H1 (cell line): ENCODE data around the gene BIRC5.

Source experiments
- CTCF ChIP-seq, 3 experiments: IDR thresholded peaks; 1 replicate in 2 of 3; 2 replicates in 1 of 3; pipeline versions ENCODE4 v1.5.1 to v1.6.1; 2011; ENCODE audit warnings: low read length in 3 of 3, mild to moderate bottlenecking in 3 of 3, inconsistent platforms in 2 of 3, low read depth in 1 of 3, moderate library complexity in 1 of 3; ENCODE audit not compliant: insufficient read depth in 1 of 3; ENCODE audit errors: control extremely low read depth in 1 of 3
- POLR2AphosphoS5 ChIP-seq: IDR thresholded peaks from 2 replicates; pipeline ENCODE4 v1.6.1; 2011; ENCODE audit warnings: low read depth, low read length
- YY1 ChIP-seq: IDR thresholded peaks from 2 replicates; pipeline ENCODE4 v1.6.1; 2011; ENCODE audit warnings: low read depth, mild to moderate bottlenecking, low read length

GRCh38 chr17:78266231-78266631, 52.2 kb downstream of the BIRC5 start:
- no peak for TF ChIP-seq CTCF (IDR thresholded peaks at IDR 0.05; ENCODE audit: control extremely low read depth in 1 of 3, insufficient read depth in 1 of 3, low read depth in 1 of 3, low read length in 3 of 3)
- no peak for TF ChIP-seq YY1
- no peak for TF ChIP-seq POLR2AphosphoS5
